ENCODE results near the gene PCBP3. TPM values are rescaled to one million over a fixed set of nuclear protein-coding genes. Genes with fewer than 3 reads are reported as not detected.

PCBP3 gene
- total RNA-seq, 1 experiment from 2014 or later = not detected

DNA sequence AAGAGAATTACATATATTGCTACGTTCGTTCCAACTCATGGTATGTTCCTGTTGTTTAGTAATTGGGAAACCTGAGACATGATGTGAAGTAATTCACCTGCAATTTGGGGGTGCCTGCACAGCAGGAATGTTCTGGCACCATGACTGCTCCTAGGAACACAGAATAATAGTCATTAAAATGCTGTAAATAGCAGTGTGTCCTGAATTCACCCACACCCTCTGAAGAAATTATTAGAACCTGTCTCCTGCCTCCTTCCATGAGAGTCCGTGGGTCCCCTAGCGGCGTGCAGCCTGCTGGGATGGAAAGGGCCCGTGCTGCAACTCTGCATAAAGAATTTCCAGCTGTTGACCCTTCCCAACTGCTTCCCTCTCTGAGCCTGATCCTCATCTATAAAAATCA, 143.1 kb downstream of the PCBP3 start:
- no peak for DNase-seq (ENCODE audit: low spot score)

DNA sequence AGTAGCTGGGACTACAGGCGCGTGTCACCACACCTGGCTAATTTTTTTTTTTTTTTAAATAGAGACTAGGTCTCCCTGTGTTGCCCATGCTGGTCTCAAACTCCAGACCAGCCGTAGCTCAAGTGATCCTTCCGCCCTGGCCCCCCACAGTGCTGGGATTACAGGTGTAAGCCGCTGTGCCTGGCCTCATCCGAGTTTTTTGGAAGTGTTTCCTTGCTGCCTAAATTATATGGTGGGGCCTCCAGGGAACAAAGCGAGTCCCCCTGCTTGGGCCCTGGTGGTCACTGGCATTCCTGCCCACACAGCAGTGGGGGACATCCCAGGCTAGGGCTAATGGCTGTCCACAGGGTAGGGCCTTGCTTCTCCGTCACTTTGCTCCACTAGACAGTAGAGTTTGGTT, 143.8 kb downstream of the PCBP3 start:
- no peak for DNase-seq (ENCODE audit: low spot score)

DNA sequence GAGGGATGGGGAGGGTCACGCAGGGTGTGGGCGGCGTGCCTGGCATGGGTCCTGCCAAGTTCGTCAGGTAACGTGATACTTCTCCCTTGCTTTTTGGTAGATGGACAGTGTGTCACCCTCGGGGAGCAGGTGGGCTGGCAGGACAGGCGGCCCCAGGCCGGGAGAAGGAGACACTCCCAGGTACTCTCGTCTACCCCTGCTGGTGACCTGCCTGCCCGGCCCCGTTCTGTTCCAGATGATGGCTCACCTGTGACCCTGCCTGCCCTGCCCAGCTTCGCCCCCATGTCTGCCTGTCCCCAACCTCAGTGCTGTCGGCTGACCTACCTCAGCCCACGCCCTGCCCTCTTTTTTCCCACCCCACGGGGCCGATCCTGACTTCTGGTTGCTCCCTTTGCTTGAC, 144.7 kb downstream of the PCBP3 start:
- no peak for DNase-seq (ENCODE audit: low spot score)

DNA sequence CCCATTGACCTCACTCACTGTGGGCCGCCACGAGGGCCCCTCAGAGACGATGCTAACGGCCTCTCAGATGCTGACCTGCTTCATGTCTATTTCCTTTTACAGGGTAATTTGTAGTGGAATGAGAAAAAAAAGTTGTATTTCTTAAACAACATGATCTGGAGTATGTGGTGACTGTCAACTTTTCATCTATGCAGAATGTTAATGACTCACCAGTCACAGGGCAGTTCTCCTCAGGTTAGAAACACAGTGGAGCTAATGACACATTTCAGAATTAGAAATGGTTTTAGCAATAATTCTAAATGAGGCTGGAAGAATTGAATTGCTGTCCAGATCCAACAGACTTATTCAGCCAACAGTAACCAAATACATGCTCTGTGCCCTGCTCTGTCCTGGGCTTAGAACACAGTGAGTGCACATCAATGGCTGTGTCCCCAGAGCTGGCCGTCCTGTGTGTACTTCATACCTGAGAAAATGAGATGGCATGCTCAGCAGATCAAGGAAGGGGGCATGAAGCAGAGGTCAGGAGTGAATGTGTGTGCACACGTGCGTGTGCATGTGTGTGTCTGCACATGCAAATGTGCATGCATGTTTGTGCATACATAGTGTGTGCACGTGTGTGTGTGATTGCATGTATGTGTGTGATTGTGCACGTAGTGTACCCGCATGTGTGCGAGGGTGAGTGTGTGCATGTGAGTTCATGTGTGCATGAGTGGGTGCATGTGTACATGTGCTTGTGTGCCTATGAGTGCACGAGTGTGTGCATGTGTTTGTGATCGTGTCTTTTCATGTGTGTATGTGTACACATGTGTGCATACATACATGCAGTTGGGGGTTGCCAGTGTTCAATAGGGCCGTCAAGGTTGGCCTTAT, 145.3 kb downstream of the PCBP3 start:
- no peak for DNase-seq (ENCODE audit: low spot score)

DNA sequence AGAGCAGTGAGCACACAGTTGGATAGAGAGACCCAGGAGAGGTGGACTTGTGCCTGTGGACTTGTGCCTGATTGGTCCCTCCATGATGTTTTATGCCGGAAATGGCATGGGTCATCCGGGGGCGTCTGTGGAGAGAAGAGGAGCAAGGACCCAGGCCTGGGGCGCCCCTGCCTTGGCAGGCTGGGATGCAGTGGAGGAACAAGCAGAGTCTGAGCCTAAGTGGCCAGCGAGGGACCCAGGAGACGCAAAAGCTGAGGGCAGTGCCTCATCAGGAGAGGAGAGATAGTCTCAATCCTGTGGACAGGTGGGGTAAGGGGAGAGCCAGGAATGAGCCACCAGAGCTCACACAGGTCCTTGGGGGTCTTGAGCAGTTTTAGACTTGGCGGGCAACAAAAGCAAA, 146.9 kb downstream of the PCBP3 start:
- no peak for DNase-seq (ENCODE audit: low spot score)

DNA sequence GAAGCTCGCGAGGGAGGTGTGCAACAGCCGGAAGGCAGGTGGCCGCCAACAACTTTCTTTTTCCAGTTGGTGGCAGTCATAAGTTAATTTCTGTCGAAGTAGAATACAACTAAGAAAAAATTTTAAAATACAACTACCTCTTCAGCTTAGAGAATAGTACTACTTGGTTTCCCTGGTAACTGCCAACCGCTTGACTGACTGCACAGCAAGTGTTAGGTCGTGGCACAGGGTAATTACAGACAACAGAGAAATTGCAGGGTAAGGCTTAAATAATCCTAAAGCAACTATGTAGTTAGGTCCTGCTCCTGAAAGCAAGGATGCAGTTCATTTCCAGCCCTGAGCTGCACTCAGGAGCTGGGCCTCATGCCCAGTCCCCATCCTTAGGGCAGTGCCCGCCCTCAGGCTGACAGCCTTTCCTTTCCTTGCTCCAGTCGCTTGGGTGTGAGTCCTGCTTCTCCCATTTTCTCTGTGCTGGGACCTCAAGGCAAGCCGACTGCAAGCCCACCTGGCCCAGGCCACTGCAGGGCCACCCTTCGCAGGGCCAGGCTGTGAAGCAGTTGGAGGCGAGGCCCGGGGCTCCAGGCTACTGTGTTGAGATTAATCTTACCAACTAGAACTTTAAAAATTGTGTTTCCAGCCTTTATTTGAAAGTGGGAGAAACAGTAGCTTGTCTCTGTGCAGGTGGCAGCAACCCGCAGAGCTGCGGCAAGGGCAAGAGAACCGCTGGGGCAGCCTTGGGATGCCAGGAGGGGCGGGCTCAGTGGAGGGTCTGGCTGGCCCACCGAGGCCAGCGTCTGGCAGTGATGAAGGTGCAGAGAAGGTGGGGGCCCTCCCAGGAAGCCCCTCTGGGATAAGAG, 148.3 kb downstream of the PCBP3 start:
- no peak for DNase-seq (ENCODE audit: low spot score)

DNA sequence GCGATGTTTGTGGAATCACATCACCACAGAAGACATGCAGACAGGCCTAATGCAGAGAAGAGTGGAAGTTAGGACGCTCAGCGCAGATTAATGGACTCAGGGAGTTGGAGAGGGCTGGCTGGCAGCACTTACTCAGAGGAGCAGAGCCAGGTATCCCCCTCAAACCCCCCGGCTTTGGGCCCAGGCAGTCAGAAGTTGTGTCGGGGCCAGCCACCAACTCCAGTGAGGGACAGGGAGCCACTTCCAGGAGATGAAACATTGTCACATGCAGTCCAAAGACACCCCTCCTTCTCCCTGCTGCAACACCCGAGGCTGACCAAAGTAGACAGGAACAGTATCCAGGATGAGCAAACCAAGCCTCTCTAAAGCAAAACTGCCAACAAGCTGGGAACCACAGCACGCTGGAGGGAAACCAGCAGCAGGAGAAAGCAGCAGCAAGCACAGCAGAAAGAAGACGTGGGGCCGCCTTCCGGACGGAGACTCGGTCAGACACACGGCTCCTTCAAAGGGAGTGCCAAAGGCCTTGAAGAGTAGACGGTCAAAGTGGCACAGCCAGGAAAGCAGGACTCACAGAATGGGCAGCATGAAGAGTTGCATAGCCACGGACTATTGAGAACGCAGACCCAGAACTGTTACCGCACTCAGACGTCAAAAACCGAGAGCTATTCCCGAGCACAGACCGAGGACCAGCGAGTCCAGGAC, 149.3 kb downstream of the PCBP3 start:
- no peak for DNase-seq (ENCODE audit: low spot score)

DNA sequence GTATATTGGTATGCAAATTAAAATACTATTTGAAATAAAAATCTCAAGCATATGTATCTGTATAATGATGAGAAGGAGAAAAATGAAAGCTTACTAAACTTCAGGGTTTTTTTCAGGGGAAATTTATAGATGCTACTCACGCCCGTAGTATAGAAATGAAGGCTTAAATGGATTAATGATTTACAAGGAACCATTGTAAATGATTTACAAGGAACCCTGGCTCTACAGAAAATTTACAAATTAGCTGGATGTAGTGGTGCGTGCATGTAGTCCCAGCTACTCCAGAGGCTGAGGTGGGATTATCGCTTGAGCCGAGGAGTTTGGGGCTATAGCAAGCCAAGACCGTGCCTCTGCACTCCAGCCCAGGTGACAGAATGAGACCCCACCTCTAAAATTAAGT, 150.5 kb downstream of the PCBP3 start:
- no peak for DNase-seq (ENCODE audit: low spot score)

DNA sequence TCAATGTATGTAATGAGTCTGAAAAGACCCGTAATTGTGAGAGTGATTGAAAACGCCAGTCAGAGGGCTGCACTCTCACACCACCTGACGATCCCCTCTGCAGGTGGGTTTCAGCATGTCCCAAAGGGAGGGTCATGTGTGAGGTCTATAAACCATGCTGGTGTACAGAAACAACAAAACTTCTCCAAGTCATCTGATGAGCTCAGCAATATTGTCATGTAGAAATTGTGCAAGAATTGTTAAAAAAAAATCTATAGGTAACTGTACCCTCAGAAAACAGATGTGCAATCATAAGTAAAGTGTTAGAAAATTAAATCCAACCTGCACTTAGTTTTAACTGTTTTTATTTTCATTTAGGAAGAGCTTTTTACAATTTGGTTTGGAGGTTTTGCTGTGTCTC, 152.5 kb downstream of the PCBP3 start:
- no peak for DNase-seq (ENCODE audit: low spot score)

DNA sequence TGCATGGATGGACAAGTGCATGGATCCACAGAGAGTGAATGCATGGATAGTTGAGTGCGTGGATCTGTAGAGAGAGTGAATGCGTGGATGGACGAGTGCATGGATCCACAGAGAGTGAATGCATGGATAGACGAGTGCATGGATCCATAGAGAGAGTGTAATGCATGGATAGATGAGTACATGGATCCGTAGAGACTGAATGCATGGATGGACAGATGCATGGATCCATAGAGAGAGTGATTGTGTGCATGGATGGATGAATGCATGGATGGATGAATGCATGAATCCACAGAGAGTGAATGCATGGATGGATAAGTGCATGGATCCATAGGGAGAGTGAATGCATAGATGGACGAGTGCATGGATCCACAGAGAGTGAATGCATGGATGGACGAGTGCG, 153.8 kb downstream of the PCBP3 start:
- no peak for DNase-seq (ENCODE audit: low spot score)

DNA sequence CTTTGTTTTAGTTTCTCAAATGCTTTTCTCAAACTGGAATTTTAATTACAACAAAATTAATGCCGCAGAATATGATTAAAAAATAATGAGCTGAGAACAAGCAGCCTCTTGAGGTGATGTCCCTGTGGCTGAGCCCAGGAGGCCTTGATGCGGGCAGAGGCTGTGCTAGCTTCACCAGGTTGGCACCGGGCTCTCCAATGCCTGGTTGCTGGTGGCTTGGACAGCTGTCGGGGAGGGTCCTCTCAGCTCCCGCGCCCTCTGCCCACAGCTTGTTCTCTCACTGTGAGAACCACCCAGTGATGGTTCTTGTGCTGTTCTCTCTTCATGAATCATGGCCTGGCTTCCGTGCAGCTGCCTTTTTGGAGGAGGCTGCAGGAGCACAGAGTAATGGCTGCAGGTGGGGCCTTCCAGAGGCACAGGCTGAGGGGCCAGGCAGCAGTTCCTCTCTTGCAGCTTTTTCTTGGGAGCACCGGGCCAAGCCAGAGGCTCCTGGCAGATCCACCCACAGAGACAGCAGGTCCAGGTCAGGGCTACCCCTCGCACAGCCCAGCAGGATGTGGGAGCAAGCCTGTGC, 156.3 kb downstream of the PCBP3 start:
- DNase-seq (ENCODE audit: low spot score) = no peak

DNA sequence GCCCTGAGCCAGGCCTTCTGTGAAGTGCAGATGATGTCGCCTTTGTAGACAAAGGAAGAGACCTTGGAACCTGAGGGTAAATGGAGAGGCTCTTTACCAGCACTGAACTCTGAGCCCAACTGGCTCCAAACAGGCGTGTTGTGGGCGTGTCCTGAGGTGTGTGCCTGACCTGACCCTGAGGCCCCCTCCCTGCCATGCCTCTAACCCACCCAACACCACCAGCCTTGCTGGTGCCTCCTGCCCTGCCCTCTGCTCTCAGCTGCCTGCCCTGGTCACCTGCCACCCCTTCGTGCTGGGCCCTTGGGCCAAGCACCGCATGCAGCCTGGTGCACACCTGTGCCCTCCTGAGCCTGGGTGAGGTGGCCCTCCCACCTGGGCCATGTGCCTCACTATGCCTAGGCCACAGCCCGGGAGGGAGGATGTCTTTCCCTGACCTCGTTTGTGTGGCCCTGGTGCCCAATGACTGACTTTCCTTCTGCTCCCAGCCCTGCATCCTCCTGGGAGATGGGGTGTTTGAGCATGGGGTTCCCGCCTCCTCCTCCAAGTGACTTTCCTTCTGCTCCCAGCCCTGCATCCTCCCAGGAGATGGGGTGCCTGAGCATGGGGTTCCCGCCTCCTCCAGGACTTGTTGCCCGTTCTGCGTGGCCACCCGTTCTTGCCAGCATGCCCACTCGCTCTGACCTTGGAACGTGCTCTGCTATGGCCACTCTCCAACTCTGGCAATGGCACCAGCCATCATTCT, 157.0 kb downstream of the PCBP3 start:
- no peak for DNase-seq (ENCODE audit: low spot score)

DNA sequence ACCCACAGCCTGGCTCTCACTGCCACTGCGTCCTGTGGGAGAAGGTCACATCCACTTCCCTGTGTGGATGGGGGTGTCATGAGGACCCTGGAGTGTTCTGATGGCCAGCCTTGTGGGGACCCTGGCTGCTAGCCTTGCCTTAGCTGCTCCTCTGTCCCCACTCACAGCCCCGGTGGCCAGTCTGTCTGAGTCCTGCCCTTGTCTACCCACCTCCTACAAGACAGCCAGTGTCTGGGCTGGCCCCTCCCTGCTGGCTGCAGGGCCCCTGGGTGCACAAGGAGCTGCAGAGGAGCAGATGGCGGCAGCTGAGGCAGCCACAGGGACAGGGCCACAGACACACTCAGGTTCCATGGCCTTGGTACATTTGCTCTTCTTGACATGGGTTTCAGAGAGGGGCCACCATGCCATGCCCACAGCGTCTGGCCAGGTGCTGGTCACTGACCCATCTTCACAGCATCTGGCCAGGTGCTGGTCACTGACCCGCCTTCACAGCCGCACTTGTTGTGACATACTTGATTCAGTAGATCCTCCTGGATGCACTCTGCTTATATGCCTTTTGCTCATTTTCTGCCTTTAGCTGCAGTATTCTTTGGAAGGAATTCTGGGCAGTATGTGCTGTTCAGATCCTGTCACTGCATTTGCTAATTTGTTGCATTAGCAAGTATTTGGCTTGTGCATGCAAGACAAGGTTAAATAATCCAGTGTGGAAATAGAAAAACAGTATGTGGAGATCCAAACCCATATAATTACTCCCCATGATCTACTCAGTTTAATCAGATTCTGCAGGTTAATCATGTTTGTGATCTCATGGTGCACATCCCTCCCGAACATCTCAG, 157.8 kb downstream of the PCBP3 start:
- no peak for DNase-seq (ENCODE audit: low spot score)

DNA sequence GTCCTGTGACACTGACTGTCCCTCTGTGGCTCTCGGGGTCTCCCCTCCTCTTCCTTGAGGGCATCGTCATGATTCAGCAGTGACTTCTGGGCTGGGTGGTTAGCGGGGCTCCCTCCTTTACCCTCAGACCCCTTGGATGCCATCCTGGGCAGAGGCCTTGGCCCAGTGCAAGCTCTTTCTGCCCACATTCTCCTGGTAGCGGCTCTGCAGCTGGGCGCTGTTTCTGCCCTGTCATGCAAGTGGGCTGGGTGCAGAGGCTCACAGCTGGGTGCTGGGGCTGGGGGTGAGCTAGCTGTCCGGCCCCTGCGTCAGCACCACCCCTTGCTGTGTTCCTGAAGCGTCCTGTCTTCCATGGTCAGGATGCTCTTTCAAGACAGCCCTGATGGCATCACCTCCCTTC, 158.5 kb downstream of the PCBP3 start:
- DNase-seq (ENCODE audit: low spot score) = no peak

DNA sequence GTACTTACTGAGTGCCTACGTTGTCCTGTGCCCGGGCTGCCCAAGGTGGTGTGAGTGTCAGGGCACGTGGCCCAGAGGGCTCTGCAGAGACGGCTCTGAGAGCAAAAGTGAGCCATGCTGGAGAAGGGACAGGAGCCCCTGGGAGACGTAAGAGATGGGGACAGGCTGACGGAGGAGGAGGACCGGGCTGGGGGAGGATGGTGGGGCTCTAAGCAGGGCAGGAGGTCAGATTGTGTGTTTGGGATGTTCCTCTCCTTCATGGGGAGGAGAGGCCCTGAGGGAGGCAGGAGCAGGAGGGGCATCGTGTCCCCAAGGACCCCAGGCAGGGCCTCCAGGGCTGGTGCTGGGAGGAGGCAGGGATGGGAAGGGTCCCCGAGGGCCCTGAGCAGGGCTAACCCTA, 158.9 kb downstream of the PCBP3 start:
- no peak for DNase-seq (ENCODE audit: low spot score)

DNA sequence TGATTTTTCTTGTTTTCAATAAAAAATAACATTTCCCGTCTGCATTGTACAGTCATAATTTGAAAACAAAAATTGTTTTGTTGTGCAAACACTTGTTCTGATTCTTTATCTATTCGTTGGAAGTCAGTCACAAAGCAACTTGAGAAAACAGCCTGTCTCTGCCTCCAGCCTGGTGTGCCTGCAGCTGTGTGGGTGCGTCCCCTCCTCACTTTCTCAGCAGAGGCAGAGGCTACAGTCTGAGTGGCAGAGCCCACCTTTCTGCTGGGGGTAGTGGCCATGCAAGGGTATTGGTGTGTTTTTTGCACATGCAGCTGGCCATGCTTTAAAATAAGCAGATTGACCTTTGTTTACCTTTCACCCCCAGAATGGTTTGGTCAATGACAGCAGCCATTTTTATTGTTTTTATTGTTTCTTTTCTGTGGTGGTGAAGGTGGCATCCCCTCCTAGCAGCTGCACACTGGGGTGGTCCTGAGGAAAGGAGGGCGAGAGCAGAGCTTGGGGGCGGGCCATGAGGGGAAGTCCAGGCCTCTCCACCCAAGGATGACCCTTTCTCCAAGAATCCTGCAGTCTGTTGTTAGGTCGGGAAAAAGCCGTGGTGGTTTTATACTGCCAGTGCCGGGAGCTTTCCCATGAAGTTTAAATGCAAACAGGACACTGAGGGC, 159.6 kb downstream of the PCBP3 start:
- DNase-seq (ENCODE audit: low spot score) = no peak

DNA sequence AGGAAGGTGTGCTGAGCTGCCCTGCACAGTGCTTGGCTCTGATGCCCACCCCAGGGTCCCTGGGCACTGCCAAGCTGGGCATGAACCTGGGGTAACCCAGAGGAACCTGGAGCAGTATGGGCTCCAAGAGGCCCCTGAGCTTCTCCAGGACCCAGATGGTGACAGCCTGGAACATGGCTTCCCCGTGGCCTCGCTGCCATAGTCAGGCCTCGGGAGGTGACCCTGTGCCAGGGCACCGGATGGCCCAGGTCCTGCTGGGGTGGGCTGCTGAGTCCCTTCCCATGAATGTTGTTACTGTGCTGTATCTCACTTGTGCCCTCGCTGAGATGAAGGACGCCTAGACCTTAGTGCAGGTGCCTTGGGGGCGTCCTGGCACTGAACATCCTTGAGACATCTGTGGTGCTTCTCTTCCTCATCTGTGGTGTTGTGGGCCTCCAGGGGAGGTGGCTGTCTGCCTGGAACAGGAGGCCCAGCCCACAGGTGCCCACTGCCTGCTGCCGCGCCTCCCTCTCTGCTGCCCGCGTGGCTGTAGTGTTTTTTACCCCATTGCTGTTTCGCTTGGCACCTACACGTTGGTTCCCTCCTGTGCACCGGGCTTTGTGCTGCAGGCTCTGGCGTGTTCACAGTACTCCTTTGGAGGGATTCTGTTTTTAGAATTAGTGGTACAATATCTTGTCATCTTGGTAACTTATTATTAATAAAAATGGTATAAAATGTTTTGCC, 160.3 kb downstream of the PCBP3 start:
- DNase-seq (ENCODE audit: low spot score) = no peak

DNA sequence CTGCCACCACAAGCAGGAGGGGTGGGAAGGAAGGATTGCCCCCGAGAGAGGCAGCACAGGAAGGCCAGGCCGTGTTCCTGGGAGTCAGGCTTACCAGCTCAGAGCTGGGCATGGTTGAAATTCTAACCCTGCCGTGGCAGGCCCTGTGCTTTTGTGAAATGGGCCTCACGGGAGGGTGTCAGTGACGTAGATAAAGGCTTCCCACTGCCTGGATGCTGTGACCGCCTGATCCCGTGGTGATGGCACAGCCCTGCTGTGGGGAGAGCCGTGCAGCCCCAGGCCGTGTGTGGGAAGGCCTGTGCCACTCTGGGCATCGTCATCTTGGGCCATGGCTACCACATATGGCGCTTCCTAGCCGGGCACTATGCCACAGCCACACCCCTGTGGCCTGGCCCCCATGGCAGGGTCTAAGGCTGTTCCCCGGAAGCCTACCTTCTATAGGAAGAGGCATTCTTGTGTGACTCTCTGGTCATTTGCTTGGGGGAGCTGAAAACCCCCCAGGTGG, 161.3 kb downstream of the PCBP3 start:
- no peak for DNase-seq (ENCODE audit: low spot score)

DNA sequence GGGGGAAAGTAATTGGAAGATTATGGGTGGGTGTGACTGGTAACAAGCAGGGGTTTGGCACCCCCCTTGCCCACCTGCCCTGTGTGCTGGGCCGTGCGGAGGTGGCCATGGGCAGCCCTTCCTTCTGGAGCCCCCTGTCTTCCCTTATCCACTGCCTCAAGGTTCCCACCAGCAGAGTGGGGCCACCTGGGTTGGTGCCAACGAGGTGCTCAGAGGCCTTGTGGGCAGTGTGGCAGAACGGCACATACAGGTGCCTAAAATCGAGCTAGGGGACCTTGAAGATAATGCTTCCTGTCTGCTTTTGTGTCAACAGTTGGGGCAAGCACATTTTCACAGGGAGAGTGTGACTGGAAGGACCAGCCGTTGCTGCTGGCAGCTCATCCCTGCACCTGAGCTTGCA, 161.8 kb downstream of the PCBP3 start:
- DNase-seq (ENCODE audit: low spot score) = no peak
